GM21723 (cell line): ENCODE measurements around the gene ST6GAL2.

Experiments
- ATAC-seq: cut with Tn5 transposase; IDR thresholded peaks from one replicate; pipeline ENCODE4 v1.9.1; 2021; ENCODE audit warnings: mild to moderate bottlenecking, moderate library complexity; ENCODE audit not compliant: unreplicated experiment

The ST6GAL2 gene

DNA sequence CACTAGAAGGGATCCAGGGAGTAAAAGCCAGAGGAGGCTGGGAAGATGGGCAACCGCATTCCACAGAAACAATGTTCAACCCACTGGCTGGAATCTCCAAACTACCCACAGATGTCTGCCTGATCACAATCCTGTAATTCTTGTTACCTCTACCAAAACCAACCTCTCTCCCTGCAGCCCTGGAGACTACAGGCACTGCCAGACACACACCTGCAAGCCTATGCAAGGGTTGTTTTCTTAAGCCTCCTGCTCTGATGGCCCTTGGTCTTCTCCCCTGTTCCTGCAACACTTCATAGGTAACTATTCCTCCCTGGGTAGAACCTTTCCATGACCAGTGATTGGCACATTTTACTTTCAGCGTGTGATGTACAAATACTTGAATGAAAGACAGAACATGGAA is 21.9 kb downstream of the ST6GAL2 start:
- no peak for ATAC-seq

DNA sequence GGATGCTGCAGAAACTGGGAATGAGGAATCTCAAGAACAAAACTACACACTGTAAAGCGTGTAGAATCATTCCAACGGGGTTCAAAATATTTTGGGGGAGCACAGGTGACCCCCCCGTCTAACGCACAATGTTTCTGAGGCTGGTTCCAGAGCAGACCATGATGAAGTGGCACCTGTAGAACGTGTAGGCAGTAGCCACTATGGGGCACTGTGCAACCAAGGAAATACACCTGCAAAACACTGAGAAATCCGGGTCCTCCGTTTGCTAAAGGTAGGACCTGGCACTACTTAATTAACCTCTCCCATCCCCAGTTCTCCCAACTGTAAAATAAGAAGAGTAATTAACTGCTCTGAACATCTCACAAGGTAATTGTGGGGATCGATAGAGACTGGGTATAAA is 22.6 kb downstream of the ST6GAL2 start:
- ATAC-seq = no peak

DNA sequence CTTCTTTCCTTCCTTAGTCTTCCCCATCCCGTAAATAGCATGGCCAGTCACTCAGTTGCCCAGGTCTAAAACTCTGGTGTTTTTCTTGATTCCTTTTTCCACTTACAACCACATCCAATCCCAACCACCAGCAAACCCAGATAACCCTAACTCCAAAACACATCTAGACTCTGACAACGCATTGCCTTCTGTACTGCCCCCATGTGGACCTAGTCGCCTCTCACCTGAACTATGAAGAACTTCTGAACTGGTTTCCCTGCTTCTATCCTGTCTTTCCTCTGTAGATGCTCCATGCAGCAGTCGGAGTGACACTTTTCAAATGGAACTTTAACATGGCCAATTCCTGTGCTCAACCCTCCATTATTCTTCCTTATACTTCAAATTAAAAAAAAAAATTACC is 26.5 kb downstream of the ST6GAL2 start:
- no peak for ATAC-seq

DNA sequence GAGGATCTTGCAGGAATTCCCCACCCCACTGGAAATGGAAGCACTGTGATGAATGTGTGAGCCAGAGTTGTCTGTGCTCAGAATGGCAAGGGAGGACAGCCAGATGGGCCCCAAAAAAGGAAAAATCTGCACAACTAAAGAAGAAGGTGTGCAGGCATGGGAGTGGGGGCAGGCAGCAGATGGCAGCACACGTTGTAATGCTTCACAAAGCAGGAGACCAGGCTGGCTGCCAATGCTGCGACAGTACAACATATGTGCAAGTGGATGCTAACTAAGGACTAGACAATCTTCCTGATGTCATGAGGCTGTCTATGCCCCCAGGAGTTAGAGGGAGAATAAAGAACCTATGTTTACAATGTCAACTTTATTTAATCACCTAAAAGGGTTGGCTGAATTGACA is 27.2 kb downstream of the ST6GAL2 start:
- ATAC-seq = no peak

DNA sequence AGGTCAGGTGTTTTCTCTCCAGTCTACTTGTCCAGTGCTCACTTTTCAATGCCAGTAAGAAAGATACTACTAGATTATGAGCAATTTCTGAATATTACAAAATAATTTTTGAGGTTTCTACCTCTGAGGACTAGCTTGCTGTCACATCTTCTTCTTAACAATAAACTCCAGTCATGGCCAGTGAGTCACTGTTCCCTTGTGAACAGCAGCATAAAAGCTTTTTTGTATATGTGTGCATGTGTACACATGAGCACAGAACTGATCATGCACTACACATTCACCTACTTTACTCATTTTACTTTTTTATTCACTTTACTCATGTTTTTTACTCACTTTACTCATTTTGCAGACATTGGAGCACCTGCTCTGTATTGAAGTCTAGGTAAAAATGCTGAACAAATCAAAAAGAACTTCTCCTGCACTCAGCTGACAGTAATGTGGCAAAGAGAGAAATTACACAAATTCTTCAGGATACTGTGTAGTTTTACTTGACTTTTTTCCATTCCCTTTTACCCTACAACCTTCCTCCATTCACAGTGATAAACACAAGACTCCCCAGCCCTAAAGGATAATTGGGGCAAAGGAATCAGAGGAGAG is 28.0 kb downstream of the ST6GAL2 start:
- ATAC-seq = no peak

DNA sequence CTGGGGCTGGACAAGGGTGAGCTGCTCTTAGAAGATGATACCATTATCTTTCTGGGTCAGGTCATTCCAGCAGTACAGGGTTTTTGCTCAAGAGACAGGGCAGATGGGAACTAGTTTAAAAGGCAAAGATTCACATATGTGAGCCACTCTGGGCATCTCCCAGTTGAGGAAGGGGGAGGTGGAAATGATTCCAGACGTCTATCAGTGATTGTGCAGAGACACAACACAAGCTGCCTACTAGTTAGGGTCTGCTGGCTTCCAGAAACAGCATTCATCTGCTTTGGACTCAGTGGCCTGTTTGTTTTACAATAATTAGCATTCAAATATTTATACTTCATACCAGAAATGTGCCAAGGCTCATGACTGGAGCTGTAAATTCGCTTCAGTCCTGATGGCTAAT is 32.3 kb downstream of the ST6GAL2 start:
- no peak for ATAC-seq

DNA sequence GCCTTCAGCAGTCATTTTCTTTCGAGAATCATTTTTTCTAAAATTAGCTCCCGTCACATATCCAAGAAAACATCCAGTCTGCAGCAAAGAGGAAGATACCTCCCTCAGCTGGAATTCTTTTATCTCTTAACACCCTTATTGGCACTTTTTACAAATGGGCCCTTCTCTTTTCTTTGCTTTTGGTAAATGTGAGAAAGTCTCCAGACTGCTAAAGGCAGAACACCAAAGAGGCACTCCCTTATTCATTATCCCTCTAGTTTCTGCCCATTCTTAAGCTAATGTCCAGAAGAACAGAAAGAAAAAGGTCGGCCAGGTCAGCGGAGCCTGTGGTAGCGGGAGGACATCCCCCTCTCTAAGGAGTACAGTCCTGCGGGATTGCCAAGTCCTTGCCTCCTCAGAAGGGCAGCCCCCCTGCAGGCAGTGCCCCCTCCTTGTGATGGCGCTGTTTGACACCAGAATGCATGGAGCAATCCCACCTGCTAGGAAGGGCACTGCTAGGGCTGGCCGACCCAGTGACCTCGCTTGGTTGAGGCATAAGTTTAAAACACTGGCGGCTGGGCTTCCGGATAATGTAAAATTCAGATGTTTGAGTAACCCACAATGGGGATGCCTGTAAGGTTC is 34.0 kb downstream of the ST6GAL2 start:
- no peak for ATAC-seq

DNA sequence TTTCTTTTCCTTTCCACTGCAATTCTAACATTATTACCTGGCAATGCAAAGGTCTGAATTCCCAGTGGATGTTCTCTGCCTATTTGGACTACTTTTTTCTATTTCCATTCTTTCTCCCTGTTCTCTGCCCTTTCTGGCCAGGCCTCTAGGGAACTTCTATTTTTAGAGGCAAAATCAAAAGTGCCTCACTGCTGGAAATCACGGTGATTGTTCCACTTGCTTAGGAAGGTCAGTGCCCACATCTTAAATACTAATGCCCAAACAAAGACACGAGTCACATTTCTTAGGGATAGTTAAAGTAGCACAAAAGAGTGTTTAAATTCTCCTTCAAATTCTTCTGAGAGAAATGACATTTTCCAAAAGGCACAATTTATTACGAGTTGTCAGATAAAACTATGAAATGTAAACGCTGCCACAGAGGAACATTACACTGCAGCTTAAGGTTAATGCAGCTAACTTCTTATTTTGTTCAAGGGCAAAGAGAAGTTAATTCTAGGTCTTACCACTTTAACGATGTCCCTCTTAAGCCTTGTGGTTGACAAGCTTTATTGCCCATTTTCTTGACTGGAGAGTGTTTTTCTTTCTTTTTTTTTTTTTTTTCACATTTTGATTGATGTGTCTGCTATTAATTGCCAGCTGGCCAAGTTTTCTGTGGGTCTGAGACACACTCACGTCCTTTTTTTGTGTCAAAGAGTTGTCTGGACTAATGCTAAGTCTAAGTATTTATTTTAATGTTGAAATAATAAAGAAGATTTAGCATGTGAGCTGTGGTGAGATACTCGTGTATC is 34.7 kb downstream of the ST6GAL2 start:
- no peak for ATAC-seq

DNA sequence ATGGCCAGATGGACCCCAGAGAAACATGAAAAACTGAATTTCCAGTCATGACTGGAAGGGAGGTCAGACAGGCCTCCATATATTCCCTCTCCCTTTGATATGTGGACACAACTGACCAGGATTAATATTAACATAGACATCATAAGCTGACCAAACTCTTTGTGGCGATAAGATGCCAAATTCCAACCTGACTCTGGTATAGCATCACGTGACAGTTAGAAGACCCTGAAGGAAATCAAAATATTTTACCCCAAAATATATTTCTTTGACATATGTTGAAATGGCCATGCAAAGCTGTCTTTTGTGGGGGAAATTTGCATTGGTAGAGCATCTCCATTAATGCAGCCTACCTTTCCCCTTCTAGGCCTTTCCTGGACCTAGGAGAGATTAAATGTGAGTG is 36.7 kb downstream of the ST6GAL2 start:
- no peak for ATAC-seq

DNA sequence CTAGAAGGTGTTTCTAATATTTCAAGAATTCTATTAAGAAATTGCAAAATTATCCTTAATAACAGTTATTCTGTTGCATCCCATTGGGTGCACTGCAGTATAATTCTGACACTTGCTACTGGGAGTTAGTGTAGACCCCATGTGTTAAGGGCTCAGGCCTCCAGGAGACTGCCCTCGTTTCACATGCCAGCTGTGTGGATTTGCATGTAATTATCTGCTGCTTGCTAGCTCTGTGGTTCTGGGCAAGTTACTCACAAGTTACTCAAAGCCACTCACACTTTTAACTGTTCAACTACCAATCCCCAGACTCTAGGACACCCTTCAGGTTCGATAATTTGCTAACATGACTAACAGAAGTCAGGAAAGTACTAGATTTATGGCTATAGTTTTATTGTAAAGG is 38.6 kb downstream of the ST6GAL2 start:
- no peak for ATAC-seq

DNA sequence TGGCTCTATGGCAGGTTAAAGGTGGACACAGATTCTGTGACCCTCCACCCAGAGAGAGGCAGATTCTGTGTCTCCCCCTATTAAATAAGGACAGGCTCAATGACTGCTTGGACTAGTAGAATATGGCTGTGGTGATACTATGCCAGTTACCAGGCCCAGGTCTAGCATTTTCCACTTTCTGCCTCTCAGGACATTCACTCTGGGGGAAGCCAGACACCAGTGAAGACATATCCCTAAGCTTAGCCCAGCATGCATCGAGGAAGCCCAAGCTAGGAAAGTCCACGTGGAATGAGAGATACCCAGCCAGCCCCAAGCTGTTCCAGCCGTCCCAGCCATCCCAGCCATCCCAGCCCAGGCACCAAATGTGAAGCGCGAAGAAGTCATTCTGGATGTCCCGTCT is 40.3 kb downstream of the ST6GAL2 start:
- ATAC-seq = no peak

DNA sequence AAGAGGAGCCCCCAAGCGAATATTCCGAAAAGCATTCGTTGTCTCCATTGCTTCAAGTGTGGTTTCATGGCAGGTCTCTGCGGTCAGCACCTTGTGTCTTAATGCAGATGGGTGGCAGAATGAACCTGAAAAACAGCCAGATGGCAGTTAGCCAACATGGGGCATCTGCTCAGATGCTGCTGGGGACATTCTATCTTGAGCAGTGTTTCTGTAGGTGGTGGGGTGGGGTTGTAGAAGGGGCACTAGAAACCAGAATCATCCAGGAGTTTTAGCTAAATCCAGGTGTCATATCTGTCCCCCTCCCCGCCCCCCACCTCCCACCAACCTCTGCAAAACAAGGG is 42.1 kb downstream of the ST6GAL2 start:
- ATAC-seq = no peak

DNA sequence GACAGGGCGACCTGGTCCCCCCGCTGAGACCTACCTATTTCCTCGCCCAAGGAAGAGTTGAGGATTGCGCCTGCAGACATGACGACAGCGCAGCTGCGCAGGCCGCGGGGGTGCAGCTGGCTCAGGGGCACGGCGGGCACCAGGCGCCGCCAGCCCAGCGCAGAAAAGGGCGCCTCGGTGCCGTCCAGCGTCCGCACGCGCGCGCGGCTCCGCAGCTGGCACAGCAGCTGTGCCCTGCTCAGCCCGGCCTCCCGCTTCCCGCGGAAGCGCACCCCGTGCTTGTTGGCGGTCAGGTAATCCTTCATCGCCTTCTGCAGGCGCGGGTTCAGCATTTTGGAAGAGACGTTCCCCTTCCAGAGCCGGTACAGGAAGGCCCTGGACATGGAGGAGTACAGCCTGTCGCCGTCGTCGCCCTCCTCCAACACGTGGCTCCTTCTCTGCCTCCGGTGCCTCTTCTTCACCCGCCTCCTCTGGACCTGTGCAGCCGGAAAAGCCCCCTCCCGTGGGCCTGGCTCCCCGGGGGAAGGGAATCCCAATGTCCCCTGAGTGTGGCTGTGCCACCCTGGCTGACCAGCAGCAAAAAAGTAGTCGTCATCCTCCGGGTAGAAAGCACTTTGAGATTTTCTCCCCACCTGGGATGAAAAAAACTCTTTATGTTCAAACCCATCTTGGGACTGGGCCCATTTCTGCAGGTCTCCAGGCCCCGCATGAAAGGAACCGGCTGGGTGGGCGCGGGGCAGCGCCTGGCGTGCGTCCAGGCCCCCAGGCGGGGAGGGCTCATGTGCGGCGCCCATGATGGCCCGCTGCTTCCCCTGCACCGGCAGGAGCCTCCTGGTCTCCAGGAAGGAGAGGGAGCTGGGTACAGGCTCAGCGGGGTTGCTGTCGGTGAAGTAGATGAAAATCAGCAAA is 42.7 kb downstream of the ST6GAL2 start:
- no peak for ATAC-seq

DNA sequence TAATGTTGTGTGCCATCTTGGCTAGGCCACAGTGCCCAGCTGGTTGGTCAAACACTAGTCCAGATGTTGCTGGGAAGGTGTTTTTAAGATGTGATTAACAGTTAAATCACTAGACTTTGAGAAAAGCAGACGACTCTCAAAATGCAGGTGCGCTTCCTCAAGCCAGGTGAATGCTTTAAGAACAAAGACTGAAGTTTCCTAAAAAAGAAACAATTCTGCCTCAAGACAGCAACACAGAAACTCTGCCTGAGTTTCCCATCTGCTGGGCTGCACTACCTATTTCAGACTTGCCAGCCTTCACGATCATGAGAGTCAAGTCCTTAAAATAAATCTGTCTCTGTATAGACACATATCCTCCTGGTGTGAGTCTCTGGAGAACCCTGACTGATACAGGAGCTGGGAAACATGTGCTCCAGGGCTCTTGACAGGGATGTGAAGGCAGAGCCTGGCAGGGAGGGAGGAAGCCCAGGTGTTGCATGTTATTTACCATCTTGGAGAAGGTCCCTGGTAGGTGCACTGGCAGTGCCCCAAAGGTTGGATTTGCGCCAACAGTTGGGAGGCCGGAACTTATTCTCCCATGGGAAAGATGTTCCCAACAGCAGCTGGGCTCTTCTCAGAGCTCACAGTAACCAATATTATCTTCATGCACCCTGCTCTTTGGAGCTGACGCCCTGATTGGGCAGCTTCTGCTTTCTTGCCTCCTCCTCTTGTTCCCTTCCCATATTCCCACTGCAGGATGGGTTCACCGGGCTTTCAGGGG is 43.9 kb downstream of the ST6GAL2 start:
- ATAC-seq = no peak

DNA sequence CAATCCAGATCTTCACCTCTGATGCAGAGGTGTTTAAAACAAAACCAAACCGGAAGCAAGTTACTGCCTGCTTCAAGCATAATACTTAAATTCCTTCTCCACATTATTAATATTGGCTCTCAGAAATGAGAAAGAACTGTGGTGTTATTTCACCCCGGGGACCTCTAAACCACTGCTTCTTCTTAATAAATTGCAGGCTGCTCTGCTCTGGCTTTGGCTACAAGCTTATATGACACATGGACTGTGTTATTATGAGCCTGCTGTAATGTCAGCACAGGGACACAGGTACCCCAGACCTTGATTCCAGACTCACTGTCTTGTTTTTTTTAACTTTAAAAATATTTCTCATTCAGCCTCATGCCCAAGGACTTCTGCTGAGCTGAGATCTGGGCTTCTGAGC is 45.1 kb downstream of the ST6GAL2 start:
- ATAC-seq = no peak

DNA sequence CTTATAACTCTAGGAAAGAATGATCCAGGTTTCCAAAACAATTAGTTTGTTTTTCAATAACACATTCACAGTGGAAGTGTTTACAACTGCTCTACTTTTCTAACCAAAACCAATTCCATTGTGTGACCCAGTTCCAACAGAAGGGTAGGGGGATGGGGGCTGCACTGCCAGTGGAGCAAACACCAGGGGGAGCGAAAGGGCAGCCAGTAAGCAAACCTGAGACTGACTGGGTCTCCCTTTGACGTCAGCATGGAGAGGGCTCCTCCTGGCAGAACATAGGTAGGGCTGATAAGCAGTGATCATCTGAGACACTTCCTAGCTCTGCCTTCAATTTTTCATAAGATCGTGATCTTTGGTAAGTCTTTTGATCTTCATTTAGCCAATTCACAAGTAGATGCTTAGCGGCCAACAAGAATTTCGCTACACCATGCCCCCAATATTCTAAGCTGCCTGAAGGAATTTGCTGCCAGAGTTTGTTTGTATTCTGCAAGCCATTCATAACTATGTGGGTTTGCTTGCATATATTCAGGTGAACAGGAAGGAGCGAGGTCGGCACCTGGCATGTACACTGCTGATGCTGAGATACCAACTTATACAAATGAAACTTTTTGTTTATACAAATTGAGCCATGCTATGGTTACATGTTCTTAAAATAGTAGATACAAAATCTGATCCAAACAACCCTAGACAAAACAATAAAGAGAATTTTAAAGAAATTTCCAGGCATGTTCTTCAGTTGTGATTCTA is 45.9 kb downstream of the ST6GAL2 start:
- no peak for ATAC-seq

DNA sequence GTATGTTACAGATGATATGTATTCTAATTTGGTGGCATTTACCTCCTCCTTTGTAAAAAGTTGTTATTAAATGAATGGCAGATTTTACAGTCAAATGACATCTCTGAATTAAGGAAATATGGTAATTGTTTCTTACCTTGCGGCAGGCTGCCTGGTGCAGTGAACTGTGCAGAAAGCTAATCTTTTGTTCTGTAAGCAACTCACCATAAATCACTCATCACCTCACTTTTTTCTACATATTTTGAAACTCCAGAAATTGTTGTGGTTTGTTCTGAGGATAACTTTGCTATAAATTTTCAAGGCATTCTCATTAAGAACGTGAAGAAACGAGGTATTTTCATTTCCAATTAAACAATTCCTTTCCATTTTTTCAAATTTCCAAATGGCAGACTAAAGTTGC is 52.7 kb downstream of the ST6GAL2 start:
- no peak for ATAC-seq

DNA sequence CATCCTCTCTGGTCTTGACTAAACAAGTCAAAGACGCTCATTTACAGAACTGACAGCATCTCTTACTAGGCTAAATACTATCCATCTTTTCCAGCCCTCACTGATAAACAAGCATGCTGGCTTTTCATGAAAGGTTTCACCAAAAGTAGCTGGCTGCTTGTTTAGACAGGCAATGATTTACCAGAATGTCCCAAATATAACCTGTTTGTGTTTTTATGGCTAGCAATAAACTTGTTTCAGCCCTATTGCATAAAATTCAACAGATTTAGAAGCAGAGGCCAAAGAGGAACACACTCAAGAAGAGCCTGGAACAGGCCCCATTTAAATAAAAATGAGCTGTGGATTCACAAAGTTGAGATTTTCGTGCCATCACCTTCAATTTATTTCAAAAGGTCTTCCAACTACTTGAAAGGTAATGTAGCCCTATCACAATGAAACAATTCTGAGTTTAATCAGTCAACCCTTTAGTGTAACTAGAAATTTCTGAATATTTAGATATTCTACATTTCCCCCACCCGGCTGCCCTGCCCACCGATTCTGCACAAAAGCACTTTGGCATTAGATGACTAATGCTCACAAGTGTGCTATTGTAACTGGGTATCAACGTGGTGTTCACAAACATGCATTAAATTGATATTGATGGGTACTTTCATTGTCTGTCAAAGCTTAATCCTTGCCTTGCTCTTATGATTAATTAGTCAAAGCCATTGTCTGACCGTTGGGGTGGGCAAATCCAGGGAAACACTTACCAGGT is 54.0 kb downstream of the ST6GAL2 start:
- no peak for ATAC-seq

DNA sequence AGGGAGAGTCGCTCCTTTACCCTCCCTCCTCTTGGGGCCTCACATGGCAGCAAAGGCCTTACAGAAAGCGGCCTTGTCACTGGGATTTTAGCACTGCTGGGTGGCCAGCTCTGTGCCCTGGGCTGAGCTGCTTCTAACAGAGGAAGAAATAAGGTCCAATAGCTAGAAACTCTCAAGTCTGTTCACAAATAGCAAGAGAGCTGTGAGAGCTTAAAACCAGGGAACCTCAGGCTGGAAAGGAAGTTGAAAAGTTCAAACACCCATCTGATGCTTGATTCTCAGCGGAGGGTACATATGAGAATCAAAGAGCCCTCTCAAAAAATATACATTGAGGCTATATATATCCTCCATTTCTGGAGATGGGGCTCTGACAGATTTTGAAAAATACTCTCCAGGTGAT is 54.7 kb downstream of the ST6GAL2 start:
- ATAC-seq = no peak
